ENCODE results near the gene AXIN2.

The AXIN2 gene

DNA sequence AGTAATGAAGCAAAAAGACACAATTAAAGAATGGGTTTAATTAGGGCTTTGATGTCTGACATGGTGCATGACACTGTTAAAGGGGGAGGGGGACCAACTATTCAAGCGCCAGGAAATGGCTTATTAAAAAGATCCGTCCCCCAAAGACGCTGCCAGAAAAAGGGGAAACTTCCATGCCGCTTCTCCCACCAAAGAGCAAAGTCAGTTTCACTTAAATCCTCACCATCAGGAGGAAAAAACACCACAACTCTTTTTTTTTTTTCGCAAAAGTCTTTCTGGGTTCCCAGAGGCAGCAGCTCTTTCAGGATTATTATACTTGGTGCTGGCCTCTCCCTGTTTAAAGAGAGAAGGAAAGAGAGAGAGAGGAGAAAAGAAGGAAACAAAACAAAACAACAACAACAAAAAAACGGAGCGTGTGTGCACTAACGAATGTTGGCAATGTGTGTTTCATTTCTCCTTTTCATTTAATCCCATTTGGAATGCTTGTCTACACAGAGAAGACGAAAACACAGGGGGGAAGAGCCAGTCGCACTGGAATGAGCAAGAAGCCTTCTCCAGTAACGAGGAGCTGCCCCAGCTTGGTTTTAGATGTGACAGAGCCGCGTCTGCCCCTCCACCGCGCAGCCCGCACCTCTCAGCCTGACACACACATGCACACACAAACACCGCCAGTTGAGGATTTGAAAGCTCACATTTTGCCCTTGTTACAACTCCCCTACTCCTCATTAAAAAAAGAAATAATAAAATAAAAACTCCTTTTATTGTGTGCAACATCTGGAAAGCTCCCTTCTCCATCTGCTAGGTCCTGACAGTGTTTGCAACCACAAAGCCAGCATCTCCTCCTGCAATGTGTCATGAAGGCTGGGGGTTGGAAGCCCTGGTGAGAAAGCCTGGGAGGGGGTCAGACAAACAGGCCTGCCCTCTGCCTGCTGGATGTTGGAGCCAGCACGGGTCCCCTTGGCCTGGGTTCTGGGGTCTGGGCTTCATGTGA, 32.7 kb upstream of the AXIN2 start:
- TF ChIP-seq EZH2 (IDR thresholded peaks at IDR 0.05; ENCODE audit: borderline replicate concordance, low read depth, low read length, severe bottlenecking): no peak
- TF ChIP-seq, protein P1, sequence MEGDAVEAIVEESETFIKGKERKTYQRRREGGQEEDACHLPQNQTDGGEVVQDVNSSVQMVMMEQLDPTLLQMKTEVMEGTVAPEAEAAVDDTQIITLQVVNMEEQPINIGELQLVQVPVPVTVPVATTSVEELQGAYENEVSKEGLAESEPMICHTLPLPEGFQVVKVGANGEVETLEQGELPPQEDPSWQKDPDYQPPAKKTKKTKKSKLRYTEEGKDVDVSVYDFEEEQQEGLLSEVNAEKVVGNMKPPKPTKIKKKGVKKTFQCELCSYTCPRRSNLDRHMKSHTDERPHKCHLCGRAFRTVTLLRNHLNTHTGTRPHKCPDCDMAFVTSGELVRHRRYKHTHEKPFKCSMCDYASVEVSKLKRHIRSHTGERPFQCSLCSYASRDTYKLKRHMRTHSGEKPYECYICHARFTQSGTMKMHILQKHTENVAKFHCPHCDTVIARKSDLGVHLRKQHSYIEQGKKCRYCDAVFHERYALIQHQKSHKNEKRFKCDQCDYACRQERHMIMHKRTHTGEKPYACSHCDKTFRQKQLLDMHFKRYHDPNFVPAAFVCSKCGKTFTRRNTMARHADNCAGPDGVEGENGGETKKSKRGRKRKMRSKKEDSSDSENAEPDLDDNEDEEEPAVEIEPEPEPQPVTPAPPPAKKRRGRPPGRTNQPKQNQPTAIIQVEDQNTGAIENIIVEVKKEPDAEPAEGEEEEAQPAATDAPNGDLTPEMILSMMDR (IDR thresholded peaks at IDR 0.05; ENCODE audit: borderline replicate concordance, extremely low read depth, low read length, poor library complexity, severe bottlenecking): no peak
- peak overlapping the region; percentile 38 for H3K9ac ChIP-seq (ENCODE audit: low read depth, low read length)
- no peaks in the 10 kb centered on the region for H3K9me3 ChIP-seq (ENCODE audit: insufficient read depth, low read length, severe bottlenecking)
- no peaks in the 10 kb centered on the region for H3K79me2 ChIP-seq (ENCODE audit: insufficient read depth, low read length)
- peak overlapping the region; percentile 61 for H2AFZ ChIP-seq (ENCODE audit: low read depth, low read length)
- peak overlapping the region in 1 of 2 experiments; percentile 40; a peak in 2 of 4 replicates for H3K4me3 ChIP-seq (ENCODE audit: low read depth in 1 of 2, low read length in 2 of 2)
- peak overlapping the region; percentile 62 for H3K4me2 ChIP-seq (ENCODE audit: insufficient read depth, low read length)
- no peaks in the 10 kb centered on the region for H3K36me3 ChIP-seq (ENCODE audit: insufficient read depth, low read length)
- peaks cover 25% of the 10 kb centered on the region for H3K4me1 ChIP-seq (ENCODE audit: insufficient read depth, low read length)
- ATAC-seq (ENCODE audit: insufficient read depth, low read depth) (peak; percentile 72), DNase-seq (peak; percentile 34)
- H3K27me3 ChIP-seq (ENCODE audit: insufficient read depth, low read length, poor library complexity): no peaks in the 10 kb centered on the region
- H4K20me1 ChIP-seq (ENCODE audit: insufficient read depth, low read length): no peaks in the 10 kb centered on the region
- H3K27ac ChIP-seq (ENCODE audit: low read length): peak overlapping the region; percentile 54

DNA sequence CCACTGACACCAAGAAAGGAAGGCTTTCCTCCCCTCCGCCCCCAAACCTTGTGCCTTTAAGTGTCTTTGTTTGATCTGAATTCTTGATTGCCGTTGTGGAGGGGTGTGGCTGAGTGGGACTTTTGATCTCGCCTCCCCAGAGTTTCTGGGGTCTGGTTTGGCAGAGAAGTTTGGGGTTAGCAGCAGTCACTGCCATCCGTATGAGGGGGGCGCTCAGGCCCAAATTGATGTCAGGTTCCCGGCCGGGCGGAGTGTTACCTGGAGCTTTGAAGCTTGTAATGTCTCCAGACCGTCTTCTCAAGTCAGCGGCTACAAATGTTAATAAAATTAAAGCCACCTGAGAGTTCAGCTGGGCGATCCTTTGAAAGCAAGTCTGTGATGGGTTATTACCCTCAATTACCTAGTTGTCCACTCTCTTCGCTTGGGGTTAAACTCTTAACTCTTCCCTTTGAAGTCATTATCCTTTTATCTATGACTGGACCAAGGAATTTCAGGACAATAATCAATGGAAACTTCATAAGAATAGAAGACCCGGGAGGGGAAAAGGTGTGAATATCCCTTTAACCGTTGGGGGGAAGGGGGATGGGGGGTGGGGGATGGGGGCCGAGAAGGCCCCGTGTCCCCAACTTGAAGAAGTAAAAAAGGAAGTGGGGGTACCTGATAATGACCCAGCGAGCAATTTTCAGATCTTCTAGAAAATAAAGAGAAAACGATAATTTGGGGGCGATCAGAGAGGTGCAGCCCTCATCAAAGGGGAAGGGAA, 31.8 kb upstream of the AXIN2 start:
- Histone ChIP-seq H2AFZ (ENCODE audit: low read depth, low read length) (0 out of 2 replicates have a peak overlapping the region, but pooled peaks have one; percentile 61), H3K4me2 (ENCODE audit: insufficient read depth, low read length) (peak overlapping the region; percentile 62)
- DNase-seq: peak; percentile 46

DNA sequence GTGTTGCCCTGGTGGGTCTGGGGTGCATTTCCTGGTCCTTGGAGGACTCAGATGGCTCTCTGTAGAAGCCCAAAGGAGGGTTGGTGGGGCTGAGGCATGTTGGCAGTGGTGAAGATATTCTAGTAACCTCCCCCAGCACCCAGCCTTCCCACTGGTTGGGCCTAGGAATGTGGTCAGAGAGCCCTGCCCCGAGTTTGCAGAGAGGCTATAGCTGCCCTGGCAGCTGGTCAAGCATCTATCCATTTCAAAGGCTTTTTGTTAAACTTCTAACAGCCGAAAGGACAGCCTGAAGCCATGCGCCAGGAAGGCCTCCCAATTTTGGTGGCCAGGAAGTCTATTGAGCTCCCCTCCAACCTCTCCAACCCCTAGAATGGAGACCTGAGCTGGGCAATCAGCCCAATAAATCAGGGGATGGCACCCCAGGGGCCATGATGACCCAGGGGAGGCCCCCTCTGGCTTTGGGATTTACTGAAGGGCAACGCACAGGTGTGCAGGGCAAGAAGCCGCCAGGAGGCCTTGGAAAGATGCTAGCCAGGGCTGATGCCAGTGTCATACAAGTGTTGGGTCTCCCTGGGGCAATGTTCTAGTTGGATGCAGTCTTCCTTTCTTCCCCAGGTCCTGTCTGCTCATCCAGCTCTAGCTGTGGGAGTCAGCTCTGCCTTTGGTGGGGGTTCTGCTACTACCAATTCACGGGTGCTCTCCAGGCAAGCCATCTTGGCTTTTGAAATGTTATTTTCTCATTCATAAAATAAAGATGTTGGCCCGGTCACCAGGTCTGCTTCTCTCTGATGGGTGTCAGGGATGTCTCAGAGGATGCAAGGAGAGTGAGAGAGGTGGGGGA, 30.9 kb upstream of the AXIN2 start:
- H3K9me3 ChIP-seq (ENCODE audit: insufficient read depth, low read length, severe bottlenecking): no peaks in the 10 kb centered on the region
- no peaks in the 10 kb centered on the region for H3K36me3 ChIP-seq (ENCODE audit: insufficient read depth, low read length)
- H3K4me2 ChIP-seq (ENCODE audit: insufficient read depth, low read length): no peak overlapping the region
- ATAC-seq (ENCODE audit: insufficient read depth, low read depth) (no peak), DNase-seq (no peak)
- no peaks in the 10 kb centered on the region for H3K79me2 ChIP-seq (ENCODE audit: insufficient read depth, low read length)
- no peak overlapping the region for H3K27ac ChIP-seq (ENCODE audit: low read length)
- no peak overlapping the region for H2AFZ ChIP-seq (ENCODE audit: low read depth, low read length)
- H3K4me1 ChIP-seq (ENCODE audit: insufficient read depth, low read length): peaks cover 25% of the 10 kb centered on the region
- H3K4me3 ChIP-seq (ENCODE audit: low read depth in 1 of 2, low read length in 2 of 2): no peak overlapping the region
- no peak overlapping the region for H3K9ac ChIP-seq (ENCODE audit: low read depth, low read length)
- TF ChIP-seq, protein P1 (IDR thresholded peaks at IDR 0.05; ENCODE audit: borderline replicate concordance, extremely low read depth, low read length, poor library complexity, severe bottlenecking): no peak
- TF ChIP-seq EZH2 (IDR thresholded peaks at IDR 0.05; ENCODE audit: borderline replicate concordance, low read depth, low read length, severe bottlenecking): no peak
- H4K20me1 ChIP-seq (ENCODE audit: insufficient read depth, low read length): no peaks in the 10 kb centered on the region
- H3K27me3 ChIP-seq (ENCODE audit: insufficient read depth, low read length, poor library complexity): no peaks in the 10 kb centered on the region

More for the DNA sequence above, 31.8 kb upstream of the AXIN2 start:
- no peaks in the 10 kb centered on the region for H4K20me1 ChIP-seq (ENCODE audit: insufficient read depth, low read length)
- H3K9me3 ChIP-seq (ENCODE audit: insufficient read depth, low read length, severe bottlenecking): no peaks in the 10 kb centered on the region
- ATAC-seq (ENCODE audit: insufficient read depth, low read depth): peak; percentile 46; the same call in 2 of the 3 replicates
- no peak for TF ChIP-seq EZH2 (IDR thresholded peaks at IDR 0.05; ENCODE audit: borderline replicate concordance, low read depth, low read length, severe bottlenecking)
- TF ChIP-seq, protein P1 (IDR thresholded peaks at IDR 0.05; ENCODE audit: borderline replicate concordance, extremely low read depth, low read length, poor library complexity, severe bottlenecking): no peak
- H3K27ac ChIP-seq (ENCODE audit: low read length): no peak overlapping the region
- H3K27me3 ChIP-seq (ENCODE audit: insufficient read depth, low read length, poor library complexity): no peaks in the 10 kb centered on the region
- peak overlapping the region in 1 of 2 experiments; percentile 40; a peak in 1 of 4 replicates for H3K4me3 ChIP-seq (ENCODE audit: low read depth in 1 of 2, low read length in 2 of 2)
- H3K36me3 ChIP-seq (ENCODE audit: insufficient read depth, low read length): no peaks in the 10 kb centered on the region
- H3K9ac ChIP-seq (ENCODE audit: low read depth, low read length): no peak overlapping the region
- H3K79me2 ChIP-seq (ENCODE audit: insufficient read depth, low read length): no peaks in the 10 kb centered on the region
- peaks cover 25% of the 10 kb centered on the region for H3K4me1 ChIP-seq (ENCODE audit: insufficient read depth, low read length)
